Fibroblast of skin of abdomen (primary cell): ENCODE data around the gene GOSR1.
"Not testable (repeated sequence)": the region's sequence is repeated elsewhere in the genome, so short reads cannot be mapped to it uniquely, and the experiment has no call there.

Experiments
- DNase-seq: peaks from one replicate; pipeline ENCODE4 v3.0.0-alpha.2; 2013

The GOSR1 gene

GRCh38 chr17:30564422-30565072 lies 87.3 kb downstream of the GOSR1 start:
- DNase-seq = not testable (repeated sequence)

- no peak for DNase-seq
Measured at GRCh38 chr17:30565073-30565935, 88.1 kb downstream of the GOSR1 start.

GRCh38 chr17:30566104-30566503 lies 88.9 kb downstream of the GOSR1 start:
- not testable (repeated sequence) for DNase-seq

DNA sequence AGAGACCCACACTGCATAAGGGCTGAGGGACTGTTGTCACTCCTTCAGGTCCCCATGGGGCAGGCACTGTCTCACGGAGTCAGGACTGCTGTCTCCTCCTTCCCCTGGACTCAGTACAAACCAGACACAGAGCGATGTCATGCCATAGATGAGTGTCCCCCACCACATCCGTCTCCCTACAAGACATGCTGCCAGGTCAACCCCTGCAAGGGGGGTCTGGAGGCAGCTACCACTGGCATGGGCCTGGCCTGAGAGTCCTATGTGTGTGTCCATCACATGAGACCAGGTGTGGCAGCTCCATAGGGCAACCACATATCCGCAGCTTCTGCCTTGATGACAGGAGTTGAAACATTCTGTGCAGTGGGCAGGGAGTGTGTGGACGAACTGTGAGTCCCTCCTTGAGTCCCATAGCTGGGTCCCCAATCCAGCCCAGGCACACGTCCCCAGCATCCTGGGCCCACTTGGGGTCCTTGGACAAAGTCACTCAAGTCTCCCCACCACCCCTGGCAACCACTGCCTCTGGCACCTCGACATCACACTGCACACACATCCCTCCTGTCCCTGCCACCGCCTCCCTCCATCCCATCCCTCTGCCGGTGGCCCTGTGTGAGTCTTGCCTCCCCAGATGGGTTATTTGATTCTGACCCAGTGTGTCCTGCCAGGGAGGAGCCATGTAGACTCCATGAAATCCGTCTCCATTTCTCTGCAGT lies 89.5 kb downstream of the GOSR1 start:
- DNase-seq = not testable (repeated sequence)

DNA sequence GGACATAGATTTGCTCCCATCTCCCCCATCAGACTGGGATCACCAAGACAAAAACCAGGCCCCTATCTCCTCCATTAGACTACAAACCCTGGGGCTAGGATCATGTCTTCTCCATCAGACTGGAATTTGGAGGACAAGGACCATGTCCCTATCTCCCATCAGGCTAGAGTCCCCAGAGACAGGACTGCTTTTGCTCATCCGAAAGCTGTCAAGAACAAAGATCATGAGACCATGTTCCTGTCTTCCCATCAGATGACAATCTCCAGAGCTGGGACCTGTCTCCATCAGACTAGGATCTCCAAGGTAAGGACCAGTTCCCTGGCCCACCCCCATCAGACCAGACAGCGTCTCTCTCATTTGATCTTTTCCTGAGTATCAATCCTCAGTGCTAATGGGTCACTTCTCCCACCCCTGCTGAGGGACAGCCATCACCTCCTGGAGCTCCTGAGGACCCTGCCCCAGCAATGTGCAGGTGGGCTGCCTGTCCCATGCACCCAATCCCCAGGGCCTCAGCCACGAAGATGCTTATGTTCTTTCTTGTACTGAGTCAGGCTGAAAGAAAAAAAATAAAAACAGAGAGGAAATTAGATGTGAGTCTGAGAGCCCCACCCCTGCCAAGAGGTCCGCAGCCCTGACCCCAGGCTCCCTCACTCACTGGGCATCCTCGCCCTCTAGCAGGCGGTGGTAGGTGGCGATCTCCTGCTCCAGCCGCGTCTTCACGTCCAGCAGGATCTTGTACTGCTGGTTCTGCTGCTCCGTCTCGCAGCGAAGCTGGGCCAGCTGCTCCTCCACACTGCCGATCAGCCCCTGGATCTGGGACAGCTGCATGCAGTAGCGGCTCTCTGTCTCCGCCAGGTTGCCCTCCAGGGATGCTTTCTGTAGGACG lies 90.3 kb downstream of the GOSR1 start:
- DNase-seq = no peak

DNA sequence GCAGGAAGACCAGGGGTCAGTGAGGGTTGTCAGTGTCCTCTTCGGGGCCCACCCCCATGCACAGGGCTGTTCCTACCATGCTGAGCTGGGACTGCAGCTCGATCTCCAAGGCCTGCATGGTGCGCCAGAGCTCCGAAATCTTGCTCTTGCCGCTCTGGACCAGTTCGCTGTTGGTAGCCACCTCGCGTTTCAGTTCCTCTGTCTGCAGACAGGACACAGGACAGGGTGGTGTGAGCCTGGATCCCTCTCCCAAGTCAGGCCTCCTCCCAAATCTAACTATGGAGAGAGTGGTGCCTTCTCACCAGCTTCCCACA lies 90.9 kb downstream of the GOSR1 start:
- DNase-seq = no peak

DNA sequence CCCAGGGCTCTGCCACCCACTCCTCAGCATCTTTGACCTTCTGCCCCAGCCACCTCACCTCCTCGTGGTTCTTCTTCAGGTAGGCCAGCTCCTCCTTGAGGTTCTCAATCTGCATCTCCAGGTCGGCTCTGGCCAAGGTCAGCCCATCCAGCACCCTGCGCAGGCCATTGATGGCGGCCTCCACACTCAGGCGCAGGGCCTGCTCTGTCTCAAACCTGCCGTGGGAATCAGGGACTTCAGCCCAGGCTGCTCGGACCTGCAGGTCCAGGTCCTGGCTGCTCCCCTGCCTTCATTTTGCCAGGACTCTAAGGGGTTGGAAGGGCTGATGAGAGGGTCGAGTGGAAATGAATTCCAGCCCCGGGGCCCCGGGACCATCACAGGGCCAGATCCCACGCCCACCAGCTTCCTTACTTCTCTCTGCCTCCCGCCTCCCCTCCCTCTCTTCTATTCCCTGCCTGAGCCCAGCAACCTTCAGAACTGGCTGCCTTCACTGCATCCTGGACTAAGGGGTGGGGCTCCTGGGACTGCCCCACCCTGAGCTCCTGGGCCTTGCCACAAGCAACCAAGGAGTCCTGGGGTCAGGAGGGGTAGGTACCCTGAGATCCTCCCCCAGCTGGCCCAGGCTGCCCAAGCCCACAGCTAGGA lies 92.4 kb downstream of the GOSR1 start:
- DNase-seq = not testable (repeated sequence)

- DNase-seq = no peak
Measured at GRCh38 chr17:30570191-30570590, 93.0 kb downstream of the GOSR1 start.

DNA sequence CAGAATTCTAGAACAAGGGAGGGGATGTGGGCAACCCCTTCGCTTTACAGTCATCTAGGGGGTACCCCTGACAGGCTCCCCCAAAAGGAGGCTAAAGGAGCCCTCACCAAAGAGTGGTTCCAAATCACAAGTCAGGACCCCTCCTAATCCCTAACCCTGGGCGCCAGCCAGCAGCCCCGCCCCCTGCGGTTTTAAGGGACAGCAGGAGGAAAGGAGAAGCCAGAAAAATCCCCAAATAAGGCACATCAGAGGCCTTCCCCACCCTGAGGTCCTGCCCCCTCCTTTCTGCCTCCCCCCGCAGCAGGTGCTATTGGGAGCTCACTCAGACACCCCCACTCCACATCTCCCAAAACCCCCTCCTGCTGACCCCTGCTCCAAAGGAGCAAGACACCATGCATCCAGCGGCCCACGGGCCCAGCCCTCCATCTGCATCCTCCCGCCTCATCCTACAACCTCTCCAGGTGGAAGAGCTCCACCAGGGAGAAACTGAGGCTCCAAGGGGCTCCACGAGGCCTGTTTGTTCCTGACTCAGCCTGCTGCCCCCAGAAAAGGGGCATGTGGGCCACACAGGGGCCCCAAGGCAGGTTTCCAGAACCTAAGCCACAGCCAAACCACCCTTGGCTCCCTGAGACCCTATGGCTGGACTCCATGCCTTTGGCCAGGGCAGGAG lies 93.5 kb downstream of the GOSR1 start:
- DNase-seq = no peak

GRCh38 chr17:30571404-30571803 lies 94.2 kb downstream of the GOSR1 start:
- DNase-seq = not testable (repeated sequence)

DNA sequence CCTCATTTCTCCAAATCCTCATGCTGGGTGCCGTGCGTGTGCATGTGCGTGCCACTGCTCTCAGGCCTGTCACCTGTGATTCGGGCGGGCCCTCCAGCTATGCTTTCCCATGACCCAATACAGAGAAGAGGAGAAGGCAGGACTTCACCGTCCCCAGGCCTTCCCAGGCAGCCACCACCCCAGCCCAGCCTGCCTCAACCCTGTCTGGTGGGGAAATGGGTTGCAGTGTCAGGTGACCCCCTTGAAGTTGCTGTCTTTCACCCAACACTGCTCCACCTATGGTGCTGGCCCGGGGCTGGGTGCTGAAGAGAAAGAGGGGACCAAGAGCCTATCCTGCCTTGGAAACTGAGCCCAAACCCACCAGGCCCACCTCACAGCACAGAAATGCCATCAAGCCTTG lies 94.7 kb downstream of the GOSR1 start:
- DNase-seq = no peak

- not testable (repeated sequence) for DNase-seq
Measured at GRCh38 chr17:30572651-30573554, 95.7 kb downstream of the GOSR1 start.

DNA sequence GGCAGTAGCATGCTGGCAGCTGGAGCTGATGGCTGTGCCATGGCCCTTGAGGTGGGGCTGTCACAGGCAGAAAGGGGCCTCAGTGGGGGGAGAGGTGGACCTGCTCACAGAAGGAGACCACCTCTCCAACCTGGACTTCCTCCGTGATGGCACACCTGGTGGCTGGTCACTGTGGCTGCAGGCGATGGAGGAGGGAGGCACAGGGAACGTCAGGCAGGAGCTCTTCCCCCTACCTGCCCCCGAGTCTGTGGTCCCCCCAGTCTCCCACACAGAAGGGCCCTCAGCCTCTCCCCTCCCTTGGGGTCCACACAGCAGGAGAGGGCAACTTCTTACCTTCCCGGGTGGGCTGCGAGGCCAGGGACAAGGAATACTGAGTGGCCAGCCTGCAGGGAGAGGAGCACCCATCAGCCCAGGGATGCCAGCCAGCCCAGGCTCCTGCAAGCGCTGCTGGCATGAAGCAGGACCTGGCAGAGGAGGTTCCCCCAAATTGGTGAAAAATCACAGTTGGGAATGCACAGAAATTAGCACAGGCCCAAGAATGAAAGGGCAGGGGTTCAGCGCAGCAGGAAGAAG lies 96.5 kb downstream of the GOSR1 start:
- no peak for DNase-seq

DNA sequence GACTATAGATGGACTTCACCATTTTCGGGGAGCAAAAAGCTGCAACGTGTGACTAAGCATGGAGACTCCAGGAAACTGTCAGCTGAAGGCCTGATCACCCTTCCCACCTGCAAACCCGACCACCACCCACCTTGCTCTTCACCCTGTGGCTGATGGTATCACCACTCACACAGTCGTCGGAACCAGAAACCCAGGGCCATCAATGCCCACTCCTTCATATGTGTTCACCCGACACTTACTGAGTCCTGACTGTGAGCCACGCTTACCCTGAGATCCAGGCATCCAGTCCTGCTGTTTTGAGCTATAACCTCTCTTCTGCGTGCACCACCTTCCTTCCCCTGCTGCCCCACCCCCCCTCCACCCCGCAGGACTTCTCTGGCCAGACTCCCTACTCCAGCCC lies 97.1 kb downstream of the GOSR1 start:
- not testable (repeated sequence) for DNase-seq

DNA sequence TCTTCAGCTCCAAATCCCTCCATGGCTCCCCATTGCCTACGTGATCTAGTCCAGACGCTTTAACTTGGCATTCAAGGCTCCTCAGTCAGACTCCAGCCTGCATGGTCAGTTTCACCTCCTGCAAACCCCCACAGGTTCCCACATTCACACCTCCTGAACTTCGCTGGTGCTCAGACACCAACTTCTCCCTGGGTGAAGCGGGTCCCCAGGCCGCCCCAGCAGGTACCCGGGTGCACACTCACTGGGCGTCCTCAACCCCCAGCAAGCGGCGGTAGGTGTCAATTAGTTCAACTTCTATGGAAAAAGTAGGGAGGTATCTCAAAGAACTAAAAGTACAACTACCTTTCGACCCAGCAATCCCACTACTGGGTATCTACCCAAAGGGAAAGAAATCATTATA lies 97.6 kb downstream of the GOSR1 start:
- DNase-seq = not testable (repeated sequence)

DNA sequence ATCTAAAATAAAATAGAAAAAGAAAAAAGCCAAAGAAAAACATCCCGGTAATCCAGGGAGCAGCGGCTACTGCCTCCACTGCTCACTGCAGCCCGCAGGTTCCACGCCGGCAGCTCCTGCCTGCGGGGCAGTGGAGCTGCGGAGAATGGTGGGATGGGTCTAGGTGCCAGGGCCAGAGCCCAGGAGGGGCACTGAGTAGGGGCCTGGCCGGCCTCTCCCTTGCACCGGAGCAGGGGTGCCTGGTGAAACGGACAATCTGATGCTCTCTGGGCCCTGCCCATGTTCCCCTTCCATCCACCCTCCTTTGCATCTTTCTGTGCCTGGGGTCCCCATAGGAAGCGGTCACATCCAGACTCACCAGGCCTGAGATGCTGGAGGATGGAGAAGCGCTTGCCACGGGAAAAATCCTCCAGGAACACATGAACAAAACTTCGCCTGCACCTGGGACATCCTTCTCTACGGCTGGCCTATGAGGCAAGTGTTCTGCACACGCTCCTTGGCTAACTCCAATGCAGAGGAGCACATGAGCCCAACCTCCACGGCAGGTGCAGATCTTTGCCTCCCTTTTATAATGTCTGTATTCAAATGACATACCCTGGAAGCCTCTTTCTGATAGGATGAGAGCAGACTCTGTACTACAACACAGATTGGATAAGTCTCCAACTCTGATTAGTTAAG lies 98.6 kb downstream of the GOSR1 start:
- not testable (repeated sequence) for DNase-seq

DNA sequence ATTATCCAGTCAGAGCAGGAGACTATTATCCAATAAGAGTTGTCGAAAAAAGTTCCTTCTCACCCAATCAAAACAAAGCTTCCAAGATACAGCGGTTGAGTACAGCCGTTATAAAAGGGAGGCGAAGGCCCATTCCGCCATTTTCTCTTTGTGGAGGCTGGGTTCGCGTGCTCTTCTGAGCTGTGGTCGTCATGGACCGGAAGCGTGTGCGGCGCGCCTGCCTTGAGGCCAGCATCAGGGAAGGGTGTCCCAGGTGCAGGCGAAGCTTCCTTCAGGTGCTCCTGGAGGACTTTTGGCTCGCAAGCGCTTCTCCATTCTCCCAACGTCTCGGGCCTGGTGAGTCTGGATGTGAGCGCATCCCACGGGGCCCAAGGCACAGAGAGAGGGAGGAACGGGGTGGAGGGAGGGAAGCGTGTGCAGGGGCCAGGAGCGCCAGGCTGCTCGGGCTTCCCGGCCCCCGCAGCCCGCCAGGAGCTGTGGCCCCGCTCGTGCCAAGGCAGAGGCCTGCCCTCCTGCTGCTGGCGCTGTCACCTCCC lies 99.2 kb downstream of the GOSR1 start:
- DNase-seq = no peak
